MG63 (cell line): ENCODE measurements around the gene VGLL3. TPM values are rescaled to one million over a fixed set of nuclear protein-coding genes. Genes with fewer than 3 reads are reported as not detected.
"Not testable (repeated sequence)": the region's sequence is repeated elsewhere in the genome, so short reads cannot be mapped to it uniquely, and the experiment has no call there.

Source experiments
- DNase-seq: peaks from one replicate; pipeline ENCODE4 v3.0.0-alpha.2; 2020
- H3K27me3 ChIP-seq: fragments of 250-450 bp; sonication (Bioruptor Pico); 2 replicates; pipeline ENCODE4 v1.5.1; 2020; ENCODE audit warnings: mild to moderate bottlenecking, moderate library complexity
- H3K36me3 ChIP-seq: fragments of 250-450 bp; sonication (Bioruptor Pico); 2 replicates; pipeline ENCODE4 v1.5.1; 2020; ENCODE audit warnings: mild to moderate bottlenecking, moderate library complexity
- H3K4me3 ChIP-seq: fragments of 250-450 bp; sonication (Bioruptor Pico); 2 replicates; pipeline ENCODE4 v1.5.1; 2020; ENCODE audit warnings: mild to moderate bottlenecking, moderate library complexity
- H3K9me3 ChIP-seq: fragments of 250-450 bp; sonication (Bioruptor Pico); 2 replicates; pipeline ENCODE4 v1.5.1; 2020; ENCODE audit warnings: mild to moderate bottlenecking, moderate library complexity
- total RNA-seq: library from RNA; depleted of rRNA; stranded (reverse); fragments of >200 nt; shearing (Covaris generic); gene quantifications from 2 replicates; pipeline ENCODE4 v1.2.3, GENCODE V29; 2014; ENCODE audit warnings: low replicate concordance

Gene VGLL3
- total RNA-seq, 1 experiment from 2014 or later: 13.4 TPM

- Histone ChIP-seq H3K36me3 (no peaks in the 10 kb centered on the region; the same call in 1 of the 2 replicates), H3K9me3 (no peaks in the 10 kb centered on the region), H3K4me3 (no peak overlapping the region; the same call in 1 of the 2 replicates), H3K27me3 (no peaks in the 10 kb centered on the region)
- peak; percentile 23 for DNase-seq
Measured at GRCh38 chr3:86993704-86994103, 2.8 kb upstream of the VGLL3 start.

DNA sequence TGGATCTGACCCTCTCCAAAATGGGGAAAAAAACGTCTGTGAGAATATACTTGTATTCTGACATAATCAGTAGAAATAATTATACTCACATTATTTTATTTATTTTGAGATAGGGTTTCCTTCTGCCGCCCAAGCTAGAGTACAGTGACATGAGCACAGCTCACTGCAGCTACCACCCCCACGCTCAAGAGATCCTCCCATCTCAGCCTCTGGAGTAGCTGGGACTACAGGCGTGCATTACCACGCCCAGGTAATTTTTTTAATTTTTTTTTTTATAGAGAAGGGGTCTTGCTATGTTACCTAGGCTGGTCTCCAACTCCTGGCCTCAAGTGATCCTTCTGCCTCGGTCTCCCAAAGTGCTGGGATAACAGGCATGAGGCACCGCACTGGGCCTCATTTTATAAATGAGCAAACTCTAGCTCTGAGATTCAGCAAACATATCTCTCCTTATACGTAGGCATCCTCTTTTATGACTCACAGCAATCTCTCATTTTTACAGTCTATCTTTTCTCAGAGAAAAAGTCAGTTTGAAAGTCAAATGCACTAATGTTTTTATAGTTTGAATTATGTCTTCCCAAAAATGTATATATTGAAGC lies 989 bp upstream of the VGLL3 start:
- Histone ChIP-seq H3K4me3 (peak overlapping the region; percentile 72), H3K27me3 (no peaks in the 10 kb centered on the region), H3K36me3 (peaks cover 3% of the 10 kb centered on the region), H3K9me3 (no peaks in the 10 kb centered on the region)
- peak; percentile 7 for DNase-seq

GRCh38 chr3:86991482-86991815 lies 500 bp upstream of the VGLL3 start:
- H3K36me3 ChIP-seq: peaks cover 3% of the 10 kb centered on the region
- no peaks in the 10 kb centered on the region for H3K27me3 ChIP-seq
- DNase-seq: no peak
- peak overlapping the region; percentile 72 for H3K4me3 ChIP-seq
- H3K9me3 ChIP-seq: no peaks in the 10 kb centered on the region

- H3K9me3 ChIP-seq: no peaks in the 10 kb centered on the region
- no peaks in the 10 kb centered on the region for H3K27me3 ChIP-seq
- peaks cover 6% of the 10 kb centered on the region for H3K36me3 ChIP-seq
- peak overlapping the region; percentile 72 for H3K4me3 ChIP-seq
- peak; percentile 71 for DNase-seq
Measured at GRCh38 chr3:86990012-86990733, 776 bp downstream of the VGLL3 start.

DNA sequence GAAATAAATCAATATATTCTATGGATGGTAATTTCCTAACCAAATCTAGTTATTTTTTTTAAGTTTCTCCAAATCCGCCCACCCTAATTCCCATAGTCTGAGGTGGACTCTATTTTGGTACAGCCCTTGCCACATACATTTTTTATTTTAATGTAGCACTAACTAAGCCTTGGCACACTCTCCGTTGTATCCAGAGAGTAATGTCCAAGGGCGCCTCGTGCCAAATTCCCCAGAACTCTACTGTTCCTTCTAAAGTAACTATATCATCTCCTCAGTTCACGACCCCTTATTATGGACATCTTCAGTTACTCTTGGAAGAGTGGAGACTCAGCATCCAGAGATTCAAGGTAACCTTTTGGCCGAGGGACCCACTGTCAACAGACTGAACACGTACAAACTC lies 1.3 kb downstream of the VGLL3 start:
- H3K4me3 ChIP-seq: peak overlapping the region; percentile 72
- no peaks in the 10 kb centered on the region for H3K27me3 ChIP-seq
- peaks cover 6% of the 10 kb centered on the region for H3K36me3 ChIP-seq
- H3K9me3 ChIP-seq: no peaks in the 10 kb centered on the region
- DNase-seq: peak; percentile 39

- no peak for DNase-seq
- Histone ChIP-seq H3K27me3 (no peaks in the 10 kb centered on the region), H3K4me3 (peak overlapping the region; percentile 72), H3K36me3 (peaks cover 6% of the 10 kb centered on the region), H3K9me3 (no peaks in the 10 kb centered on the region)
Measured at GRCh38 chr3:86989006-86989405, 1.9 kb downstream of the VGLL3 start.

GRCh38 chr3:86988235-86988634 lies 2.7 kb downstream of the VGLL3 start:
- peak overlapping the region; percentile 24 for H3K4me3 ChIP-seq
- H3K9me3 ChIP-seq: no peaks in the 10 kb centered on the region
- H3K27me3 ChIP-seq: no peaks in the 10 kb centered on the region
- peak; percentile 29 for DNase-seq
- H3K36me3 ChIP-seq: peaks cover 6% of the 10 kb centered on the region

GRCh38 chr3:86987421-86987715 lies 3.6 kb downstream of the VGLL3 start:
- no peak for DNase-seq
- H3K27me3 ChIP-seq: no peaks in the 10 kb centered on the region
- H3K36me3 ChIP-seq: peaks cover 6% of the 10 kb centered on the region
- no peaks in the 10 kb centered on the region for H3K9me3 ChIP-seq
- peak overlapping the region; percentile 24 for H3K4me3 ChIP-seq

DNA sequence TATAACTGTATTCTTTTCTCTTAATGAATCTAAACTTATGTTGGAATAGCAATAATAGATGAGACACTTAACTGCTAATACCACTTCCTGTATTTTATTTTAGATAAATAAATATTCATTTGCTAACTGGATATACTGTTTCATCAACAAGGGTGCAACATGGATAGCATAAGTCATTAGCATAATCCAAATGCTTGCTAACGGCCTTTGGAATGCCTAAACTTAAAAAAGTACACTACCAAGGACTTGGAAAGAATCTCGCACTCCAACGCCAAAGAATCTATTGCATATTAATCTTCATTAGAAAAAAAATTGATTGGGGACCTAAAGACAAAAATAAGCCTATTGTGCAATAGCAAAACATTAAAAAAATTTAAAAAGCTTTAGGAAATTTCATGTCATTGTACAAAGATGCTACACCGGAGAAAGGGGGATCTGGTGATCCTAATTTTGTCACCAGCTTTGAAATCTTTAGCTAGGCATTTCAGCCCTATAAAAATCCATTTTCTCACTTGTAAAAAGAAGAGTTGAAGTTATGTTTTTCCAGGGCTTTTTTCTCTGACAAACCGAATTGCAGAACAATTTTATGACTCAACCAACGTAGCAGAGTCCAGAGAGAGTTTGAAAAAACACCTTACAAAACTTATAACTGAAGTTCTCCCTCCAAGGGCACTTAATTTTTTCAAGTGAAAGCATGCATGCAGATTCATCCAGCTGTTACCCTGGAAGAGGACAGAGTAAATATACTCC lies 4.1 kb downstream of the VGLL3 start:
- Histone ChIP-seq H3K36me3 (peaks cover 6% of the 10 kb centered on the region), H3K9me3 (no peaks in the 10 kb centered on the region), H3K27me3 (no peaks in the 10 kb centered on the region), H3K4me3 (peak overlapping the region; percentile 24)
- DNase-seq: no peak

GRCh38 chr3:86985181-86985826 lies 5.6 kb downstream of the VGLL3 start:
- DNase-seq: no peak
- Histone ChIP-seq H3K9me3 (no peaks in the 10 kb centered on the region), H3K4me3 (no peak overlapping the region), H3K27me3 (no peaks in the 10 kb centered on the region), H3K36me3 (peaks cover 6% of the 10 kb centered on the region)

DNA sequence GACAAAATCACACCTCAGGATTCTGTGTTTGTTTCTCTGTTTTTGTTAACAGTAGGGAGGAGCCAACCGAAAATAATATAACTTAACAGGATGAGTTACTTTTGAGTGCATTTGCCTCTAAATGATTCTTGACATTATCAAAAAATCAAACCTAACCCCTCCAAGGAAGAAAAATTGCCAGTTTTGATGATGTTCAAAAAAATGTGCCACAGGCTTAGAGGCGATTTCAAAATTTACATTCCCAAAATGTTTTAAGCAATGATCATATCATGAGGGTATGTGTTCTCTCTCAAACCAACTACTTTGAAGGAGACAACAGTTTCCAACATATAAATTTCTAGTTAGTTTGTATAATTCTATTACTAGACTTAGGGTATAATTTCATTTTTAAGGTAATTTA lies 6.7 kb downstream of the VGLL3 start:
- H3K4me3 ChIP-seq: no peak overlapping the region
- H3K36me3 ChIP-seq: peaks cover 6% of the 10 kb centered on the region
- no peak for DNase-seq
- H3K9me3 ChIP-seq: no peaks in the 10 kb centered on the region
- no peaks in the 10 kb centered on the region for H3K27me3 ChIP-seq

GRCh38 chr3:86982883-86983282 lies 8.1 kb downstream of the VGLL3 start:
- peak overlapping the region; percentile 2; the same call in 1 of the 2 replicates for H3K4me3 ChIP-seq

DNA sequence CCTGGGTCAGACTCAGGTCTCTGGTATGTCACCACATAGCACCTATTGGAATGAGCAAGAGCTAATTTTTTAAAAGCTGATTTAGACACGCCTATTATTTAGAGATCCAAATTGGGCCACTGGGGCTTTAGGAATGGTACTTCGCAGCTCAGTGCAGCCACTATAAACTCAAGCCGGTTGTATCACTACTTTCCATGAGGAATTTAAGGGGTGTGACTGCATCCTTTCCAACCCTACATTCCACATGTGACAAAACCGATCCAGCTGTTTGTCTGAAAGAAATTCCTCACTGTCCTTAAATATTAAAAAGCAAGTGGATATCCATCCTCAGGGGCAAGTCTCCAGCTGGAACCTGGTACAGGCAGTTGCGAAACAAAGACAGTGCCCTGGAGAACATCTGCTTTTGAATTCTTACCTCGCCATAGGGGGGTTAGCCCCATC lies 12.8 kb downstream of the VGLL3 start:
- no peak overlapping the region for H3K4me3 ChIP-seq
- H3K27me3 ChIP-seq: no peaks in the 10 kb centered on the region
- H3K36me3 ChIP-seq: peaks cover 40% of the 10 kb centered on the region
- DNase-seq: peak; percentile 35
- H3K9me3 ChIP-seq: no peaks in the 10 kb centered on the region

More at GRCh38 chr3:86982883-86983282, 8.1 kb downstream of the VGLL3 start:
- no peaks in the 10 kb centered on the region for H3K27me3 ChIP-seq
- H3K9me3 ChIP-seq: no peaks in the 10 kb centered on the region
- H3K36me3 ChIP-seq: peaks cover 13% of the 10 kb centered on the region
- DNase-seq: peak; percentile 35

DNA sequence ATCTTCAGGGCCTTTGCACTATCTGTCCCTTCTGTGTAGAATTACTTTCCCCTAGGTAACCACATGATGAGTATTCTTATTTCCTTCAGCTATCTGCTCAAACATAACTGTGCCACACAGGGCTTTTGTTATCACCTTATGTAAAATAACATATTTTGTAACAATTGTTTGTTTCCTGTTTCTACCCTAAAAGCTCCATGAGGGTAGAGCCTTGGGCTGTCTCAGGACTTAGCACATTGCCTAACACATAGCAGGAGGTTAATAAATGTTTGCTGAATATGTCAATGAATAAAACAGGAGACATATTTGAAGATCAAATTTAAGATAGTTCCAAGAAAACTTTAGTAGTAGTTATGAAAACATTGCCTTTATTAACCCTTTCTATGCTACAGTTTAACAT lies 14.7 kb downstream of the VGLL3 start:
- DNase-seq: no peak
- H3K4me3 ChIP-seq: no peak overlapping the region
- H3K36me3 ChIP-seq: peaks cover 56% of the 10 kb centered on the region
- H3K27me3 ChIP-seq: no peaks in the 10 kb centered on the region
- H3K9me3 ChIP-seq: no peaks in the 10 kb centered on the region

- not testable (repeated sequence) for H3K27me3 ChIP-seq, H3K9me3 ChIP-seq, H3K4me3 ChIP-seq, DNase-seq
- H3K36me3 ChIP-seq: peaks cover 63% of the 10 kb centered on the region
Measured at GRCh38 chr3:86974177-86974576, 16.8 kb downstream of the VGLL3 start.

- H3K36me3 ChIP-seq: peaks cover 67% of the 10 kb centered on the region
- DNase-seq: peak; percentile 46
Measured at GRCh38 chr3:86973440-86973839, 17.5 kb downstream of the VGLL3 start.

GRCh38 chr3:86969500-86970189 lies 21.3 kb downstream of the VGLL3 start:
- Histone ChIP-seq H3K4me3 (no peak overlapping the region), H3K9me3 (no peaks in the 10 kb centered on the region), H3K27me3 (no peaks in the 10 kb centered on the region), H3K36me3 (peaks cover 60% of the 10 kb centered on the region)
- DNase-seq: no peak

More at GRCh38 chr3:86973440-86973839, 17.5 kb downstream of the VGLL3 start:
- Histone ChIP-seq H3K4me3 (no peak overlapping the region), H3K27me3 (no peaks in the 10 kb centered on the region), H3K9me3 (no peaks in the 10 kb centered on the region)
